GM12892 (cell line): Measurements from ENCODE around the gene TMEM54.

Source experiments
- POLR2A ChIP-seq: IDR thresholded peaks from 2 replicates; pipeline ENCODE4 v1.6.1; 2011; ENCODE audit warnings: low read depth, low read length, control low read depth
- POLR2AphosphoS5 ChIP-seq: IDR thresholded peaks from 2 replicates; pipeline ENCODE4 v1.6.1; 2011; ENCODE audit warnings: low read depth, low read length, control low read depth
- TAF1 ChIP-seq: IDR thresholded peaks from 2 replicates; pipeline ENCODE4 v1.6.1; 2011; ENCODE audit warnings: low read depth, mild to moderate bottlenecking, control low read depth, low read length, borderline replicate concordance

GRCh38 chr1:32894019-32894600 lies 7.1 kb downstream of the TMEM54 start:
- TF ChIP-seq TAF1 = no peak
- no peak for TF ChIP-seq POLR2A
- TF ChIP-seq POLR2AphosphoS5 = no peak
